ENCODE measurements around the gene ANXA7.
"Not testable (repeated sequence)": the region's sequence is repeated elsewhere in the genome, so short reads cannot be mapped to it uniquely, and the experiment has no call there.

ANXA7 gene

GRCh38 chr10:73401636-73402035 lies 12.2 kb downstream of the ANXA7 start:
- no peak for DNase-seq (ENCODE audit: low spot score)
- no peak for TF ChIP-seq CTCF (IDR thresholded peaks at IDR 0.05; ENCODE audit: extremely low read depth, insufficient read depth, missing control alignments)
- in situ Hi-C loops (cut with MboI; ENCODE audit: low pct_unique_long_range_greater_than_20kb, low sequenced_read_pairs, unreplicated experiment) = no loop called here

- TF ChIP-seq CTCF (IDR thresholded peaks at IDR 0.05; ENCODE audit: extremely low read depth, insufficient read depth, missing control alignments) = no peak
- DNase-seq (ENCODE audit: low spot score) = no peak
- in situ Hi-C loops (cut with MboI; ENCODE audit: low pct_unique_long_range_greater_than_20kb, low sequenced_read_pairs, unreplicated experiment) = no loop called here
Measured at GRCh38 chr10:73399063-73399462, 14.8 kb downstream of the ANXA7 start.

GRCh38 chr10:73398024-73398423 lies 15.8 kb downstream of the ANXA7 start:
- no peak for DNase-seq (ENCODE audit: low spot score)
- in situ Hi-C loops (cut with MboI; ENCODE audit: low pct_unique_long_range_greater_than_20kb, low sequenced_read_pairs, unreplicated experiment) = no loop called here
- TF ChIP-seq CTCF (IDR thresholded peaks at IDR 0.05; ENCODE audit: extremely low read depth, insufficient read depth, missing control alignments) = peak; percentile 19

DNA sequence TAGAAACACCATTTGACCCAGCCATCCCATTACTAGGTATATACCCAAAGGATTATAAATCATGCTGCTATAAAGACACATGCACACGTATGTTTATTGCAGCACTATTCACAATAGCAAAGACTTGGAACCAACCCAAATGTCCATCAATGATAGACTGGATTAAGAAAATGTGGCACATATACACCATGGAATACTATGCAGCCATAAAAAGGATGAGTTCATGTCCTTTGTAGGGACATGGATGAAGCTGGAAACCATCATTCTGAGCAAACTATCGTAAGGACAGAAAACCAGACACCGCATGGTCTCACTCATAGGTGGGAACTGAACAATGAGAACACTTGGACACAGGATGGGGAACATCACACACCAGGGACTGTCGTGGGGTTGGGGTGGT lies 19.5 kb downstream of the ANXA7 start:
- DNase-seq (ENCODE audit: low spot score); in situ Hi-C loops (cut with MboI; ENCODE audit: low pct_unique_long_range_greater_than_20kb, low sequenced_read_pairs, unreplicated experiment): not testable (repeated sequence)

- no peak for TF ChIP-seq CTCF (IDR thresholded peaks at IDR 0.05; ENCODE audit: extremely low read depth, insufficient read depth, missing control alignments)
- no peak for DNase-seq (ENCODE audit: low spot score)
- in situ Hi-C loops (cut with MboI; ENCODE audit: low pct_unique_long_range_greater_than_20kb, low sequenced_read_pairs, unreplicated experiment) = no loop called here
Measured at GRCh38 chr10:73388228-73388627, 25.6 kb downstream of the ANXA7 start.

- in situ Hi-C loops (cut with MboI; ENCODE audit: low pct_unique_long_range_greater_than_20kb, low sequenced_read_pairs, unreplicated experiment) = no loop called here
- no peak for TF ChIP-seq CTCF (IDR thresholded peaks at IDR 0.05; ENCODE audit: extremely low read depth, insufficient read depth, missing control alignments)
- no peak for DNase-seq (ENCODE audit: low spot score)
Measured at GRCh38 chr10:73386583-73386982, 27.3 kb downstream of the ANXA7 start.

- no peak for TF ChIP-seq CTCF (IDR thresholded peaks at IDR 0.05; ENCODE audit: extremely low read depth, insufficient read depth, missing control alignments)
- in situ Hi-C loops (cut with MboI; ENCODE audit: low pct_unique_long_range_greater_than_20kb, low sequenced_read_pairs, unreplicated experiment) = no loop called here
- DNase-seq (ENCODE audit: low spot score) = no peak
Measured at GRCh38 chr10:73379064-73379748, 34.7 kb downstream of the ANXA7 start.

All from GM13977 (cell line).